ENCODE measurements around the gene KIF23. TPM values are rescaled to one million over a fixed set of nuclear protein-coding genes. Genes with fewer than 3 reads are reported as not detected.

The KIF23 gene
- total and polyA plus RNA-seq, 4 experiments from 2014 or later, result 0.20 TPM; not detected in 3

GRCh38 chr15:69462493-69463181, 48.5 kb downstream of the KIF23 start:
- POLR2A ChIA-PET (ENCODE audit: partially characterized antibody), result interaction anchor here (0.6 to 11.7 kb wide), 13 partner anchors 8 to 1096 kb away, joined by 3 to 488 read pairs (median 5); partner anchors contain the start of genes KIF23, RPLP1 and TLE3
- peaks cover 17 to 56% (median 33%) of the 10 kb centered on the region in 4 donors for H3K4me1 Mint-ChIP-seq

GRCh38 chr15:69463182-69463756, 49.1 kb downstream of the KIF23 start:
- H3K27ac Mint-ChIP-seq, result peak overlapping the region; percentile 89 to 99 (median 96)
- H3K4me1 ChIP-seq (ENCODE audit: insufficient read depth, low read length), result peaks cover 50% of the 10 kb centered on the region
- ChIA-PET POLR2A (ENCODE audit: partially characterized antibody) (interaction anchor here (0.6 to 11.7 kb wide), 11 partner anchors 8 to 1095 kb away, joined by 3 to 488 read pairs (median 6); partner anchors contain the start of genes KIF23, RPLP1 and TLE3), CTCF (ENCODE audit: partially characterized antibody) (interaction anchor here (0.7 to 11.0 kb wide), 21 partner anchors 10 to 1259 kb away, joined by 3 to 94 read pairs (median 4); partner anchors contain the start of genes KIF23 and RPLP1)
- no peaks in the 10 kb centered on the region for H3K9me3 ChIP-seq (ENCODE audit: control insufficient read depth in 1 of 2, low read length in 2 of 2)
- peak overlapping the region; percentile 59 to 76 for H3K4me3 ChIP-seq (ENCODE audit: low read length in 2 of 2)
- H3K27me3 ChIP-seq (ENCODE audit: insufficient read depth, low read length), result no peaks in the 10 kb centered on the region
- no peak for DNase-seq
- H3K27ac ChIP-seq (ENCODE audit: low read depth, low read length), result peak overlapping the region; percentile 80
- intact Hi-C loops (cut with micrococcal nuclease), result no loop called here
- H3K4me1 Mint-ChIP-seq, result peaks cover 21 to 57% (median 38%) of the 10 kb centered on the region in 4 donors
- no peaks in the 10 kb centered on the region for H3K36me3 ChIP-seq (ENCODE audit: insufficient read depth, low read length)
- H3K4me3 Mint-ChIP-seq, result peak overlapping the region; percentile 88 to 95 (median 92)
- peaks cover 0 to under 1% of the 10 kb centered on the region in 2 donors for H3K36me3 Mint-ChIP-seq
- no peaks in the 10 kb centered on the region for H3K27me3 Mint-ChIP-seq
- no peaks in the 10 kb centered on the region for H3K9me3 Mint-ChIP-seq

More at GRCh38 chr15:69462493-69463181, 48.5 kb downstream of the KIF23 start:
- Mint-ChIP-seq H3K36me3 (peaks cover 0 to 7% of the 10 kb centered on the region in 2 donors), H3K9me3 (no peaks in the 10 kb centered on the region), H3K27me3 (no peaks in the 10 kb centered on the region), H3K4me3 (peak overlapping the region; percentile 88 to 95 (median 92)), H3K27ac (peak overlapping the region; percentile 89 to 99 (median 96))
- peaks cover 44% of the 10 kb centered on the region for H3K4me1 ChIP-seq (ENCODE audit: insufficient read depth, low read length)
- H3K36me3 ChIP-seq (ENCODE audit: insufficient read depth, low read length), result peaks cover under 1% of the 10 kb centered on the region
- DNase-seq, result peak; percentile 87 to 90 (median 89)
- H3K4me3 ChIP-seq (ENCODE audit: low read length in 2 of 2), result peak overlapping the region; percentile 59 to 76
- no peaks in the 10 kb centered on the region for H3K9me3 ChIP-seq (ENCODE audit: control insufficient read depth in 1 of 2, low read length in 2 of 2)
- intact Hi-C loops (cut with micrococcal nuclease), result loop anchor here (1.0 kb wide), 1 partner anchor 9 kb away; no protein-coding TSS in a partner anchor
- H3K27me3 ChIP-seq (ENCODE audit: insufficient read depth, low read length), result no peaks in the 10 kb centered on the region
- H3K27ac ChIP-seq (ENCODE audit: low read depth, low read length), result peak overlapping the region; percentile 80
- CTCF ChIA-PET (ENCODE audit: partially characterized antibody), result interaction anchor here (0.7 to 11.0 kb wide), 22 partner anchors 10 to 1260 kb away, joined by 3 to 94 read pairs (median 4); partner anchors contain the start of genes KIF23 and RPLP1

GRCh38 chr15:69465253-69465652, 51.1 kb downstream of the KIF23 start:
- H3K4me1 ChIP-seq (ENCODE audit: insufficient read depth, low read length), result peaks cover 67% of the 10 kb centered on the region

GRCh38 chr15:69466733-69467132, 52.6 kb downstream of the KIF23 start:
- Mint-ChIP-seq H3K27ac (peak overlapping the region in 6 of 7 donors; percentile 80 to 100 (median 98)), H3K4me3 (no peak overlapping the region)
- H3K4me1 ChIP-seq (ENCODE audit: insufficient read depth, low read length), result peaks cover 54% of the 10 kb centered on the region

More at GRCh38 chr15:69465253-69465652, 51.1 kb downstream of the KIF23 start:
- POLR2A ChIA-PET (ENCODE audit: partially characterized antibody), result interaction anchor here (1.6 to 11.7 kb wide), 2 partner anchors 10 to 1028 kb away, joined by 3 to 488 read pairs; partner anchors contain the start of gene RPLP1
- Mint-ChIP-seq H3K27me3 (no peaks in the 10 kb centered on the region), H3K36me3 (no peaks in the 10 kb centered on the region), H3K4me3 (peak overlapping the region in 2 of 8 donors; percentile 19 to 20), H3K27ac (peak overlapping the region in 3 of 7 donors; percentile 34 to 97 (median 57)), H3K4me1 (peaks cover 32 to 71% (median 50%) of the 10 kb centered on the region in 4 donors), H3K9me3 (no peaks in the 10 kb centered on the region)
- no peak overlapping the region for H3K4me3 ChIP-seq (ENCODE audit: low read length in 2 of 2)
- H3K9me3 ChIP-seq (ENCODE audit: control insufficient read depth in 1 of 2, low read length in 2 of 2), result no peaks in the 10 kb centered on the region
- no peak for DNase-seq
- CTCF ChIA-PET (ENCODE audit: partially characterized antibody), result interaction anchor here (5.3 to 11.0 kb wide), 2 partner anchors 10 to 12 kb away, joined by 45 to 91 read pairs; partner anchors contain the start of gene RPLP1
- H3K27ac ChIP-seq (ENCODE audit: low read depth, low read length), result no peak overlapping the region
- no peaks in the 10 kb centered on the region for H3K36me3 ChIP-seq (ENCODE audit: insufficient read depth, low read length)
- no peaks in the 10 kb centered on the region for H3K27me3 ChIP-seq (ENCODE audit: insufficient read depth, low read length)
- intact Hi-C loops (cut with micrococcal nuclease), result loop anchor here (5.0 kb wide), 3 partner anchors 53 to 643 kb away; partner anchors contain the start of genes ANP32A, GLCE and KIF23

DNA sequence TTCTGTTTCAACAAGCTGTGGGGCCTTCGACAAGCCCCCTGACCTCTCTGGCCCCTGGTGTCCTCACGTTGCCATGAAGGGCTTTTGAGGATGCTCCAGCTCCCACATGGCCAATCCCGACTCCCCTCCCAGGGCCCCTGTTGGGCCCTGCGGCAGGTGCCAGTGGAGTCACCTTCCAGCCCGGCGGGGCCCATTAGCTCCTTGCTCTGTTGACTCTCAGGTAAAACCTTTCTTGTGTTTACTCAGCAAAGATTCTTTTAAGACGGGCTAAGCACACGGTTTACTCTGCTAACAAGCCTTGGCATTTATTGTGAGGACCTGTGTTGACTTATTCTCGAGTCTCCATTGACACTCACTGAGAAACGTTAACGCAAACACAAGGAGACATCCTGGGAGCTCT, 53.5 kb downstream of the KIF23 start:
- no peak for DNase-seq
- no peaks in the 10 kb centered on the region for H3K9me3 Mint-ChIP-seq
- Histone ChIP-seq H3K36me3 (ENCODE audit: insufficient read depth, low read length) (no peaks in the 10 kb centered on the region), H3K4me1 (ENCODE audit: insufficient read depth, low read length) (peaks cover 49% of the 10 kb centered on the region), H3K9me3 (ENCODE audit: control insufficient read depth in 1 of 2, low read length in 2 of 2) (no peaks in the 10 kb centered on the region), H3K27ac (ENCODE audit: low read depth, low read length) (peak overlapping the region; percentile 90), H3K27me3 (ENCODE audit: insufficient read depth, low read length) (no peaks in the 10 kb centered on the region), H3K4me3 (ENCODE audit: low read length in 2 of 2) (no peak overlapping the region)
- ChIA-PET POLR2A (ENCODE audit: partially characterized antibody) (interaction anchor here (1.0 to 11.7 kb wide), 10 partner anchors 9 to 1068 kb away, joined by 3 to 488 read pairs (median 10); partner anchors contain the start of genes RPLP1 and TLE3), CTCF (ENCODE audit: partially characterized antibody) (interaction anchor here (1.2 to 11.0 kb wide), 9 partner anchors 8 to 1344 kb away, joined by 3 to 91 read pairs (median 4); partner anchors contain the start of genes KIF23 and RPLP1)
- no peaks in the 10 kb centered on the region for H3K36me3 Mint-ChIP-seq
- H3K4me3 Mint-ChIP-seq, result peak overlapping the region in 5 of 8 donors; percentile 60 to 87 (median 80)
- intact Hi-C loops (cut with micrococcal nuclease), result loop anchor here (1.0 to 5.0 kb wide), 8 partner anchors 15 to 1025 kb away; partner anchors contain the start of genes ANP32A, GLCE, KIF23 and RPLP1
- H3K27ac Mint-ChIP-seq, result peak overlapping the region; percentile 97 to 100 (median 100)
- H3K27me3 Mint-ChIP-seq, result no peaks in the 10 kb centered on the region
- H3K4me1 Mint-ChIP-seq, result peaks cover 29 to 59% (median 36%) of the 10 kb centered on the region in 4 donors

More at GRCh38 chr15:69466733-69467132, 52.6 kb downstream of the KIF23 start:
- Histone ChIP-seq H3K4me3 (ENCODE audit: low read length in 2 of 2) (no peak overlapping the region), H3K36me3 (ENCODE audit: insufficient read depth, low read length) (no peaks in the 10 kb centered on the region), H3K27me3 (ENCODE audit: insufficient read depth, low read length) (no peaks in the 10 kb centered on the region), H3K9me3 (ENCODE audit: control insufficient read depth in 1 of 2, low read length in 2 of 2) (no peaks in the 10 kb centered on the region), H3K27ac (ENCODE audit: low read depth, low read length) (peak overlapping the region; percentile 90)
- no peak for DNase-seq
- ChIA-PET POLR2A (ENCODE audit: partially characterized antibody) (interaction anchor here (1.0 to 11.7 kb wide), 4 partner anchors 12 to 1026 kb away, joined by 3 to 488 read pairs (median 20); partner anchors contain the start of genes RPLP1 and TLE3), CTCF (ENCODE audit: partially characterized antibody) (interaction anchor here (0.9 to 11.0 kb wide), 5 partner anchors 9 to 53 kb away, joined by 3 to 91 read pairs (median 6); partner anchors contain the start of genes KIF23 and RPLP1)
- H3K27me3 Mint-ChIP-seq, result no peaks in the 10 kb centered on the region
- H3K36me3 Mint-ChIP-seq, result no peaks in the 10 kb centered on the region
- no peaks in the 10 kb centered on the region for H3K9me3 Mint-ChIP-seq
- intact Hi-C loops (cut with micrococcal nuclease), result loop anchor here (5.0 kb wide), 3 partner anchors 54 to 644 kb away; partner anchors contain the start of genes ANP32A, GLCE and KIF23
- peaks cover 33 to 68% (median 42%) of the 10 kb centered on the region in 4 donors for H3K4me1 Mint-ChIP-seq

Data from CD4-positive, alpha-beta memory T cell (primary cell).